H1 (cell line): ENCODE measurements around the gene PHF14.

Source experiments
- CTCF ChIP-seq, 3 experiments: IDR thresholded peaks; 1 replicate in 2 of 3; 2 replicates in 1 of 3; pipeline versions ENCODE4 v1.5.1 to v1.6.1; 2011; ENCODE audit warnings: low read length in 3 of 3, mild to moderate bottlenecking in 3 of 3, inconsistent platforms in 2 of 3, low read depth in 1 of 3, moderate library complexity in 1 of 3; ENCODE audit not compliant: insufficient read depth in 1 of 3; ENCODE audit errors: control extremely low read depth in 1 of 3
- POLR2A ChIP-seq, 2 experiments: IDR thresholded peaks; 1 replicate in 1 of 2; 2 replicates in 1 of 2; pipeline ENCODE4 v1.6.1; 2011; ENCODE audit warnings: low read depth in 2 of 2, low read length in 2 of 2, mild to moderate bottlenecking in 2 of 2; ENCODE audit errors: control extremely low read depth in 1 of 2
- RAD21 ChIP-seq, 2 experiments: IDR thresholded peaks in 1 of 2; conservative IDR thresholded peaks in 1 of 2; 2 replicates each; pipeline ENCODE4 v1.6.1; 2011; ENCODE audit warnings: low read depth in 2 of 2, low read length in 2 of 2, improper control_type of control experiment in 1 of 2, inconsistent platforms in 1 of 2, mild to moderate bottlenecking in 1 of 2, moderate library complexity in 1 of 2
- SUZ12 ChIP-seq: fragments of 200-600 bp; sonication (generic); IDR thresholded peaks from 2 replicates; pipeline ENCODE4 v1.6.1; 2012; ENCODE audit warnings: mild to moderate bottlenecking, inconsistent platforms, low read length, moderate library complexity, mixed read lengths

DNA sequence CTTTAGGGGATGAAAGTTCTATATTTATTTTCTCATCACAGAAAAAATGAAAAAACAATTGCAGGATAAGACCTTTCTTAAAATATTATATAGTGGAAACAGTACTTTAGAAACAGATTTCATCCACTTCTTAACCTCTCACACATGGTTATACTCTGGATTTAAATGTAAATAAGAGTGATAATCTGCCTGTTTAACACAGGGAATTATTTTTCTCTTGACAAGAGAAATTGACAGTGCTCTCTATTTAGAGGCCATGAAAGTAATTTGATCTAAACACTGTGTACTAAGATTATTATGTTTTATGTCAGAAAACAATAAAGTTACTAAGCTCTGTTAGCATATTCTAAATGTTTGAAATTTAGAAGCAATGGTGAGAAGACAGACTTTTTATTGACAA lies 88.4 kb downstream of the PHF14 start:
- TF ChIP-seq POLR2A (IDR thresholded peaks at IDR 0.05; ENCODE audit: control extremely low read depth in 1 of 2, low read depth in 2 of 2, low read length in 2 of 2) (no peak), RAD21 (IDR thresholded peaks at IDR 0.05 in 1 of 2, conservative IDR thresholded peaks at IDR 0.05 in 1 of 2; ENCODE audit: low read depth in 2 of 2, low read length in 2 of 2) (no peak), CTCF (IDR thresholded peaks at IDR 0.05; ENCODE audit: control extremely low read depth in 1 of 3, insufficient read depth in 1 of 3, low read depth in 1 of 3, low read length in 3 of 3) (no peak), SUZ12 (no peak)
